Muscle of leg (tissue), 16 donors: ENCODE measurements around the gene MINAR2. TPM values are rescaled to one million over a fixed set of nuclear protein-coding genes. Genes with fewer than 3 reads are reported as not detected.

Experiments used
- DNase-seq: peaks from one replicate; pipeline ENCODE4 v3.0.0; 2013
- H3K27ac ChIP-seq: one replicate; pipeline ENCODE4 v1.5.1; 2013; ENCODE audit warnings: mild to moderate bottlenecking, low read length, control low read depth
- H3K27me3 ChIP-seq: one replicate; pipeline ENCODE4 v1.6.1; 2013; ENCODE audit warnings: low read length; ENCODE audit not compliant: control insufficient read depth, insufficient read depth
- H3K36me3 ChIP-seq: one replicate; pipeline ENCODE4 v1.6.1; 2013; ENCODE audit warnings: low read length; ENCODE audit not compliant: control insufficient read depth, insufficient read depth
- H3K4me1 ChIP-seq: one replicate; pipeline ENCODE4 v1.6.1; 2013; ENCODE audit warnings: low read length; ENCODE audit not compliant: control insufficient read depth, insufficient read depth
- H3K4me3 ChIP-seq: one replicate; pipeline ENCODE4 v1.5.1; 2013; ENCODE audit warnings: low read length, control low read depth
- H3K9me3 ChIP-seq: replicated peaks from 2 replicates; pipeline ENCODE4 v1.6.1; 2013; ENCODE audit warnings: low read depth, low read length; ENCODE audit not compliant: control insufficient read depth
- WGBS: methylation state at CpG from one replicate; pipeline ENCODE4 v1.1.5; 2013; ENCODE audit warnings: missing lambda C conversion rate; ENCODE audit not compliant: insufficient coverage; 5-methylcytosine and 5-hydroxymethylcytosine counted together
- long read RNA-seq, 11 donors: transcript quantifications; one replicate each; lab custom pipeline, GENCODE V29; 2026
- polyA plus RNA-seq, 8 donors: library from polyadenylated mRNA; unstranded; fragments of 120-200 nt; gene quantifications; one replicate each; pipeline versions ENCODE4 v1.2.1 to v1.2.3, GENCODE V29; 2013; ENCODE audit warnings: inconsistent platforms in 1 of 8, low replicate concordance in 1 of 8; ENCODE audit not compliant: insufficient read length in 8 of 8, insufficient read depth in 1 of 8
- total RNA-seq: library from RNA; stranded (reverse); fragments of 120-200 nt; gene quantifications from one replicate; pipeline ENCODE4 v1.2.4, GENCODE V29; 2013

MINAR2 gene, protein sequence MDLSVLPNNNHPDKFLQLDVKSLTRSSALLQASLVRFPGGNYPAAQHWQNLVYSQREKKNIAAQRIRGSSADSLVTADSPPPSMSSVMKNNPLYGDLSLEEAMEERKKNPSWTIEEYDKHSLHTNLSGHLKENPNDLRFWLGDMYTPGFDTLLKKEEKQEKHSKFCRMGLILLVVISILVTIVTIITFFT
- total RNA-seq (0.09 TPM), polyA plus RNA-seq (under 1 TPM; 0.10 to 0.39 (median 0.19) TPM)
- long read RNA-seq, donor 1 = 0 reads
- long read RNA-seq, donor 2 = 0 reads
- long read RNA-seq, donor 3 = 0 reads
- long read RNA-seq, donor 4 = 0 reads
- long read RNA-seq, donor 5 = 0 reads
- long read RNA-seq, donor 6 = 0 reads
- long read RNA-seq, donor 7 = 0 reads
- long read RNA-seq, donor 8 = 0 reads
- long read RNA-seq, donor 9 = 0 reads
- long read RNA-seq, donor 10 = 0 reads
- long read RNA-seq, donor 11 = 0 reads

DNA sequence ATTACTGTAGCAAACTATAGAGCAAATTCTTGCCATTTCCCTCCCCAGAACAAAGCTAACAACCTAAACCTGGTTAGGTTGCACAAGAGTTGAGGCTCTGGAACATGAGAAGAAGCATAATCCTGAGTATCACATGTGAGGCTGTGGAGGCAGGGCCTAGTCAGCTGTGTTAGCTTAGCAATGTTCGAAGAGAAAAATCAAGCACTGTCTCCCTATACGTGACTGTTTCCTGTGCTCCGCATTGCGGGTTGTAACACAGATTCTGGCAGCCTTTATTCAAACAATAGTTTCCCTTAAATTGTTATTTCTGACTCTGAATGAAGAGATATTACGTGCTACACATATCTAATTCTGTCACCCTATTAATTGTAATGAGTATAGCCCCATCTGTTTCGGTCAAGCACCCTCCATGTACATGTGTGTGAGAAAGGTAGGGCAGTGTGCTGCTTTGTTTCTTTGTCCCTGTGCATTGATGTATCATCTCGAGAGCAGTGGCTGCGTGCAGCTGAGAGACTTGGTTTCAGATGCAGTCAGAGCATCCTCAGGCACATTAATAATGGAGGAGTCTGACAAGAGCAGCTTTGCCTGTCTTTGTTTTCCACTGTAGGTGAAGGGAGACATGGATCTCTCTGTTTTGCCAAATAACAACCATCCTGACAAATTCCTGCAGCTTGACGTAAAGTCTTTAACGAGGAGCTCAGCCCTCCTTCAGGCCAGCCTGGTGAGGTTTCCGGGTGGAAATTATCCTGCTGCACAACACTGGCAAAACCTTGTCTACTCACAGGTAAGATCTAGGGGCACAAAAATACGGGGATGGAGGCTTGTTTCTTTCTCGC is at the start of gene MINAR2:
Gene MINAR2, plus strand, starts transcription at position 523 of the 836 bp plus-strand sequence. Its CDS starts 97 bp downstream, at position 620.
- Histone ChIP-seq H3K9me3 (no peaks in the 10 kb centered on the region), H3K4me1 (peaks cover 5% of the 10 kb centered on the region), H3K4me3 (no peak within 1 kb of the TSS), H3K36me3 (no peaks in the 10 kb centered on the region), H3K27ac (peak within 1 kb of the TSS; percentile 50), H3K27me3 (no peaks in the 10 kb centered on the region)
- peak; percentile 27 for DNase-seq
- WGBS = 76% methylated on average over 6 of the region's 13 CpGs

DNA sequence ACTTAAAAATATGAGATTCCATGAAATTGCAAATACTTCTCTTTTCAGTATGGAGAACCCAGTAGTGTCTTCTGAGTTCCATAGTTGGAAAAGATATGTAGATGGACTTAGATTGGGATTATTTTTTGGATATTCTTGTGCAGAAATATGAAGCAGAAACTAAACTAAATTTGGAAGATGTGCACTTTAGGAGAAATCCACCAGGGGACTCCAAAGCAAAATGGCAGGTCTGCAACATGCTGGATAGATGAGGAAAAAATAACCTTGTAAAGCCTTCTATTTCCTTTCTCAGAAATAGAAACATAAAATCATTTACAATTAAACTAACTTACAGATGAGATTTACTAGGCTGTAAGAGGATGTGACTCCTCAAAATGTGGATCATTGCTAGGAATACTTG is 49.2 kb upstream of the MINAR2 start:
- DNase-seq = no peak

DNA sequence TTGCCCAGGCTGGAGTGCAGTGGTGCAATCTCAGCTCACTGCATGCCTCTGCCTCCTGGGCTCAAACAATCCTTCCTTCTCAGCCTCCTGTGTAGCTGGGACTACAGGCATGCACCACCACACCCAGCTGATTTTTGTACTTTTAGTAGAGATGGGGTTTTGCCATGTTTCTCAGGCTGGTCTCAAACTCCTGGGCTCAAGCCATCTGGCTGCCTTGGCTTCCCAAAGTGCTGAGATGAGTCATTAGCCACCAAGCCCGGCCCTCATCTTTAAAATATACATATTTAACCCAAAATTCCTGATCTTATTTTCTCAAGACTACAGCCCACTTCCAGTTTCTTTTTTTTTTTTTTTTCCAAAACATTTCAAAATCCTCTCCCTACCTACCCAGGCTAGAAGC is 31.7 kb upstream of the MINAR2 start:
- Histone ChIP-seq H3K27ac (peak overlapping the region; percentile 70), H3K9me3 (no peaks in the 10 kb centered on the region), H3K4me3 (no peak overlapping the region), H3K36me3 (no peaks in the 10 kb centered on the region), H3K27me3 (no peaks in the 10 kb centered on the region), H3K4me1 (peaks cover 2% of the 10 kb centered on the region)
- 38% methylated on average over 1 of the region's 1 CpG for WGBS
- peak; percentile 43 for DNase-seq

More for the DNA sequence above, 49.2 kb upstream of the MINAR2 start:
- Histone ChIP-seq H3K36me3 (peaks cover 17% of the 10 kb centered on the region), H3K27ac (no peak overlapping the region), H3K27me3 (no peaks in the 10 kb centered on the region), H3K9me3 (no peaks in the 10 kb centered on the region), H3K4me3 (no peak overlapping the region), H3K4me1 (no peaks in the 10 kb centered on the region)

GRCh38 chr5:129716651-129717050 is 31.2 kb upstream of the MINAR2 start:
- Histone ChIP-seq H3K36me3 (peaks cover 2% of the 10 kb centered on the region), H3K4me1 (peaks cover 2% of the 10 kb centered on the region), H3K9me3 (no peaks in the 10 kb centered on the region), H3K27me3 (no peaks in the 10 kb centered on the region), H3K27ac (peak overlapping the region; percentile 70), H3K4me3 (no peak overlapping the region)
- WGBS = 70% methylated on average over 5 of the region's 5 CpGs
- peak; percentile 75 for DNase-seq

- no peaks in the 10 kb centered on the region for H3K9me3 ChIP-seq
- peaks cover 2% of the 10 kb centered on the region for H3K4me1 ChIP-seq
- H3K27ac ChIP-seq = peak overlapping the region; percentile 70
- no peak overlapping the region for H3K4me3 ChIP-seq
- peaks cover 4% of the 10 kb centered on the region for H3K36me3 ChIP-seq
- peak; percentile 91 for DNase-seq
- H3K27me3 ChIP-seq = no peaks in the 10 kb centered on the region
Measured at GRCh38 chr5:129717751-129718310, 30.1 kb upstream of the MINAR2 start.

GRCh38 chr5:129718471-129719090 is 29.3 kb upstream of the MINAR2 start:
- peak; percentile 98 for DNase-seq
- no CpG with 5 or more reads among the region's 1 CpG for WGBS
- Histone ChIP-seq H3K4me3 (no peak overlapping the region), H3K9me3 (no peaks in the 10 kb centered on the region), H3K4me1 (peaks cover 2% of the 10 kb centered on the region), H3K27ac (peak overlapping the region; percentile 70), H3K27me3 (no peaks in the 10 kb centered on the region), H3K36me3 (peaks cover 4% of the 10 kb centered on the region)

GRCh38 chr5:129724222-129724621 is 23.7 kb upstream of the MINAR2 start:
- no peaks in the 10 kb centered on the region for H3K4me1 ChIP-seq
- H3K9me3 ChIP-seq = no peaks in the 10 kb centered on the region
- H3K27me3 ChIP-seq = no peaks in the 10 kb centered on the region
- 50% methylated on average over 1 of the region's 2 CpGs for WGBS
- H3K27ac ChIP-seq = no peak overlapping the region
- H3K36me3 ChIP-seq = peaks cover 4% of the 10 kb centered on the region
- no peak for DNase-seq
- no peak overlapping the region for H3K4me3 ChIP-seq

DNA sequence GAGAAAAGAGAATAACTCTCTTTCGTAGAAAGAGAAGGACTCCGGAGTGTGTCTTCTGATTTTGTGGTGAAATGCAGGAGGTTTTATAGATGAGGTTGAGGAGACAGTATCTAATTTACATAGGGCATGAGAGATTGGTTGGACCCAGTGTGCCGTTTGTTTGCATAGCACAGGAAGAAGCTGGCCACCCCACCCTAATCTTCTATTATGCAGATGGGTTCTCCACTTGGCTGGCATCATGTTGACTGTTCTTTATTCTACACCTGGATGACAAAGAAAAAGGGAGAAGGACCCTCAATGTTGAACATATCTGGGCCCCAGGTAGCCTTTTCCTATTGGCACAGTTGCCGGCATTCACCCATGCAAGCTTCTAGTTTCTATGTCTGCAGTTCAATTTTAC is 23.2 kb upstream of the MINAR2 start:
- H3K27me3 ChIP-seq = no peaks in the 10 kb centered on the region
- DNase-seq = no peak
- H3K36me3 ChIP-seq = peaks cover 4% of the 10 kb centered on the region
- H3K4me3 ChIP-seq = no peak overlapping the region
- H3K27ac ChIP-seq = no peak overlapping the region
- no peaks in the 10 kb centered on the region for H3K9me3 ChIP-seq
- no peaks in the 10 kb centered on the region for H3K4me1 ChIP-seq
- WGBS = 100% methylated on average over 2 of the region's 4 CpGs

DNA sequence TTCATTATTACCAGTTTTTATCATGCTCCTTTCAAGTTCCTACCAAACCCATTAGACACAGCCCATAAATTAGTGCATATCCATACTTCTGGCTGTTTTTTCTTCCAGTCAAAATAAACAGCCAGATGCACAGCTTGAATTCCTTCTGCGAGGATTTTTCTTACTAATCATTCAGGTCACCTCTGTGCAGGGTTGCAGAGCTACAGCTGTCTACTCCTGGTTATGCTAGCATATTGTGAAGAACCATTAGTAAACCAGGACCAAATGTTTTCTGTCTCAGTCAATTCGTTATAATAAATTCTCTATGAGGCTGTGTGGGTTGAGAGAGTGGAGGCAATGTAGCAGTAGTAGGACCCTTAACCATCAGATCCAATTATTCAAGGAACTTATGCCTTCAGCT is 8.1 kb upstream of the MINAR2 start:
- WGBS = 40% methylated on average over 1 of the region's 2 CpGs

More for the DNA sequence above, 8.1 kb upstream of the MINAR2 start:
- Histone ChIP-seq H3K4me1 (no peaks in the 10 kb centered on the region), H3K27me3 (no peaks in the 10 kb centered on the region), H3K9me3 (no peaks in the 10 kb centered on the region), H3K27ac (no peak overlapping the region), H3K36me3 (peaks cover 2% of the 10 kb centered on the region), H3K4me3 (no peak overlapping the region)
- no peak for DNase-seq
